HuH-7 (cell line): ENCODE results near the gene ALPK3.

ENCODE experiments used
- DNase-seq: peaks from one replicate; pipeline ENCODE4 v3.0.0; 2011; ENCODE audit warnings: low spot score

Gene ALPK3

GRCh38 chr15:84824260-84825007, 7.3 kb downstream of the ALPK3 start:
- no peak for DNase-seq

GRCh38 chr15:84826369-84826823, 9.2 kb downstream of the ALPK3 start:
- peak; percentile 89 for DNase-seq

- no peak for DNase-seq
Measured at GRCh38 chr15:84827246-84827645, 10.1 kb downstream of the ALPK3 start.

GRCh38 chr15:84828086-84828908, 11.1 kb downstream of the ALPK3 start:
- no peak for DNase-seq

GRCh38 chr15:84829428-84829827, 12.3 kb downstream of the ALPK3 start:
- DNase-seq, result no peak

GRCh38 chr15:84830036-84830435, 12.9 kb downstream of the ALPK3 start:
- DNase-seq, result no peak

- DNase-seq, result no peak
Measured at GRCh38 chr15:84831028-84831427, 13.9 kb downstream of the ALPK3 start.

- no peak for DNase-seq
Measured at GRCh38 chr15:84831613-84832012, 14.5 kb downstream of the ALPK3 start.

GRCh38 chr15:84832448-84833040, 15.4 kb downstream of the ALPK3 start:
- DNase-seq, result no peak

GRCh38 chr15:84833447-84834228, 16.5 kb downstream of the ALPK3 start:
- DNase-seq, result no peak

- DNase-seq, result no peak
Measured at GRCh38 chr15:84834229-84834955, 17.2 kb downstream of the ALPK3 start.

GRCh38 chr15:84834969-84835368, 17.8 kb downstream of the ALPK3 start:
- DNase-seq, result no peak

GRCh38 chr15:84835661-84836337, 18.6 kb downstream of the ALPK3 start:
- DNase-seq, result no peak

GRCh38 chr15:84836844-84837243, 19.7 kb downstream of the ALPK3 start:
- no peak for DNase-seq

GRCh38 chr15:84839714-84840113, 22.6 kb downstream of the ALPK3 start:
- no peak for DNase-seq

GRCh38 chr15:84840255-84840654, 23.1 kb downstream of the ALPK3 start:
- DNase-seq, result no peak

GRCh38 chr15:84840741-84841429, 23.7 kb downstream of the ALPK3 start:
- no peak for DNase-seq

- DNase-seq, result no peak
Measured at GRCh38 chr15:84842781-84843180, 25.6 kb downstream of the ALPK3 start.

- peak; percentile 42 for DNase-seq
Measured at GRCh38 chr15:84844964-84845363, 27.8 kb downstream of the ALPK3 start.

GRCh38 chr15:84845631-84846030, 28.5 kb downstream of the ALPK3 start:
- peak; percentile 62 for DNase-seq
